H9 (cell line): Measurements from ENCODE around the gene ZNF234. TPM values are rescaled to one million over a fixed set of nuclear protein-coding genes. Genes with fewer than 3 reads are reported as not detected.
"Not testable (repeated sequence)": the region's sequence is repeated elsewhere in the genome, so short reads cannot be mapped to it uniquely, and the experiment has no call there.

ENCODE experiments used
- DNase-seq: peaks from one replicate; pipeline ENCODE4 v3.0.0-alpha.2; 2017
- H2AFZ ChIP-seq: one replicate; pipeline ENCODE4 v1.6.1; 2013; ENCODE audit warnings: mild to moderate bottlenecking, low read length, control low read depth, moderate library complexity
- H2AK5ac ChIP-seq: 2 replicates; pipeline ENCODE4 v1.6.1; 2013; ENCODE audit warnings: low read length, control low read depth, mixed read lengths; ENCODE audit not compliant: insufficient read length
- H2BK120ac ChIP-seq: one replicate; pipeline ENCODE4 v1.6.1; 2013; ENCODE audit warnings: low read depth, mild to moderate bottlenecking, low read length, control low read depth, inconsistent platforms; ENCODE audit not compliant: poor library complexity, severe bottlenecking
- H2BK12ac ChIP-seq: 2 replicates; pipeline ENCODE4 v1.6.1; 2013; ENCODE audit warnings: low read length, control low read depth, mixed read lengths, low read depth; ENCODE audit not compliant: insufficient read length
- H2BK15ac ChIP-seq: 2 replicates; pipeline ENCODE4 v1.6.1; 2013; ENCODE audit warnings: low read depth, low read length, control low read depth
- H2BK20ac ChIP-seq: one replicate; pipeline ENCODE4 v1.6.1; 2013; ENCODE audit warnings: low read depth, mild to moderate bottlenecking, low read length, control low read depth, inconsistent platforms; ENCODE audit not compliant: poor library complexity, severe bottlenecking
- H2BK5ac ChIP-seq: 2 replicates; pipeline ENCODE4 v1.6.1; 2013; ENCODE audit warnings: low read length, control low read depth, mixed read lengths; ENCODE audit not compliant: insufficient read length
- H3K14ac ChIP-seq: 2 replicates; pipeline ENCODE4 v1.6.1; 2013; ENCODE audit warnings: low read length, control low read depth; ENCODE audit not compliant: insufficient read depth
- H3K18ac ChIP-seq: 2 replicates; pipeline ENCODE4 v1.6.1; 2013; ENCODE audit warnings: low read depth, mild to moderate bottlenecking, mixed read lengths, low read length, control low read depth; ENCODE audit not compliant: insufficient read length
- H3K23ac ChIP-seq: 2 replicates; pipeline ENCODE4 v1.6.1; 2013; ENCODE audit warnings: low read length, control low read depth, mixed read lengths, low read depth; ENCODE audit not compliant: insufficient read length
- H3K23me2 ChIP-seq: 2 replicates; pipeline ENCODE4 v1.6.1; 2013; ENCODE audit warnings: low read depth, mild to moderate bottlenecking, mixed read lengths, low read length, control low read depth; ENCODE audit not compliant: insufficient read length, poor library complexity, severe bottlenecking
- H3K27ac ChIP-seq: 2 replicates; pipeline ENCODE4 v1.5.1; 2013; ENCODE audit warnings: low read length, control low read depth, mixed read lengths, low read depth; ENCODE audit not compliant: insufficient read length
- H3K27me3 ChIP-seq: 2 replicates; pipeline ENCODE4 v1.6.1; 2013; ENCODE audit warnings: low read length, control low read depth, inconsistent platforms; ENCODE audit not compliant: insufficient read depth
- H3K4ac ChIP-seq: 2 replicates; pipeline ENCODE4 v1.6.1; 2013; ENCODE audit warnings: low read depth, mild to moderate bottlenecking, control low read depth, inconsistent platforms, low read length, moderate library complexity
- H3K4me1 ChIP-seq: 2 replicates; pipeline ENCODE4 v1.6.1; 2013; ENCODE audit warnings: low read length, control low read depth, inconsistent platforms; ENCODE audit not compliant: insufficient read depth
- H3K4me2 ChIP-seq: 2 replicates; pipeline ENCODE4 v1.6.1; 2013; ENCODE audit warnings: low read length, control low read depth, mixed read lengths; ENCODE audit not compliant: insufficient read length, insufficient read depth
- H3K56ac ChIP-seq: 2 replicates; pipeline ENCODE4 v1.6.1; 2013; ENCODE audit warnings: low read depth, mild to moderate bottlenecking, mixed read lengths, low read length, control low read depth; ENCODE audit not compliant: insufficient read length
- H3K79me1 ChIP-seq: 2 replicates; pipeline ENCODE4 v1.6.1; 2013; ENCODE audit warnings: low read depth, mild to moderate bottlenecking, moderate library complexity, low read length, control low read depth, inconsistent platforms; ENCODE audit not compliant: insufficient read depth, poor library complexity, severe bottlenecking
- H3K79me2 ChIP-seq: 2 replicates; pipeline ENCODE4 v1.6.1; 2013; ENCODE audit warnings: low read length, control low read depth, inconsistent platforms; ENCODE audit not compliant: insufficient read depth
- H3K9ac ChIP-seq: 2 replicates; pipeline ENCODE4 v1.6.1; 2013; ENCODE audit warnings: low read length, control low read depth, mixed read lengths; ENCODE audit not compliant: insufficient read length; ENCODE audit errors: extremely low read depth
- H3K9me3 ChIP-seq: one replicate; pipeline ENCODE4 v1.6.1; 2013; ENCODE audit warnings: low read depth, low read length, inconsistent platforms; ENCODE audit not compliant: control insufficient read depth
- H3T11ph ChIP-seq: one replicate; pipeline ENCODE4 v1.6.1; 2013; ENCODE audit warnings: mild to moderate bottlenecking, low read length, control low read depth, inconsistent platforms
- H4K20me1 ChIP-seq: one replicate; pipeline ENCODE4 v1.6.1; 2013; ENCODE audit not compliant: control insufficient read depth, insufficient read length, insufficient read depth
- H4K5ac ChIP-seq: 2 replicates; pipeline ENCODE4 v1.6.1; 2013; ENCODE audit warnings: low read depth, mild to moderate bottlenecking, mixed read lengths, low read length, control low read depth; ENCODE audit not compliant: insufficient read length
- H4K8ac ChIP-seq: replicated peaks from 2 replicates; pipeline ENCODE4 v1.6.1; 2013; ENCODE audit warnings: low read length, control low read depth, mixed read lengths, low read depth; ENCODE audit not compliant: insufficient read length
- H4K91ac ChIP-seq: 2 replicates; pipeline ENCODE4 v1.6.1; 2013; ENCODE audit warnings: low read depth, mild to moderate bottlenecking, moderate library complexity, mixed read lengths, low read length, control low read depth; ENCODE audit not compliant: insufficient read length
- H3K27ac Mint-ChIP-seq, 3 experiments: 2 replicates in 2 of 3; 3 replicates in 1 of 3; pipeline ENCODE4 v1.8.0; 2020 to 2021; ENCODE audit warnings: mixed read lengths in 3 of 3, mild to moderate bottlenecking in 1 of 3, moderate library complexity in 1 of 3
- H3K27me3 Mint-ChIP-seq: 2 replicates; pipeline ENCODE4 v1.8.0; 2021; ENCODE audit warnings: low read depth, mild to moderate bottlenecking, moderate library complexity, mixed read lengths
- H3K36me3 Mint-ChIP-seq, 3 experiments: 2 replicates in 2 of 3; 3 replicates in 1 of 3; pipeline ENCODE4 v1.8.0; 2020 to 2021; ENCODE audit warnings: low read depth in 3 of 3, mixed read lengths in 3 of 3; ENCODE audit not compliant: insufficient read depth in 1 of 3
- H3K4me1 Mint-ChIP-seq, 2 experiments: 2 replicates each; pipeline ENCODE4 v1.8.0; 2020; ENCODE audit warnings: mixed read lengths in 2 of 2
- H3K4me3 Mint-ChIP-seq, 2 experiments: 2 replicates in 1 of 2; 3 replicates in 1 of 2; pipeline ENCODE4 v1.8.0; 2020 to 2021; ENCODE audit warnings: mild to moderate bottlenecking in 2 of 2, mixed read lengths in 2 of 2, moderate library complexity in 1 of 2
- H3K9me3 Mint-ChIP-seq, 2 experiments: 2 replicates in 1 of 2; 3 replicates in 1 of 2; pipeline ENCODE4 v1.8.0; 2020; ENCODE audit warnings: mild to moderate bottlenecking in 2 of 2, mixed read lengths in 2 of 2, moderate library complexity in 1 of 2
- CTCF ChIP-seq: fragments of 200-600 bp; sonication (generic); conservative IDR thresholded peaks from 3 replicates; pipeline ENCODE4 v1.8.0; 2021; ENCODE audit warnings: antibody characterized with exemption, mild to moderate bottlenecking
- WGBS: extraction: QIAGEN DNeasy Blood & Tissue Kit; methylation state at CpG from one replicate; pipeline ENCODE4 v1.1.7; 2013; ENCODE audit warnings: missing lambda C conversion rate, low lambda C conversion rate, mixed read lengths; ENCODE audit not compliant: insufficient read length; ENCODE audit errors: extremely low coverage; 5-methylcytosine and 5-hydroxymethylcytosine counted together
- total RNA-seq: library from RNA; stranded (reverse); gene quantifications from 2 replicates; pipeline ENCODE4 v1.2.1, GENCODE V29; 2021

The ZNF234 gene
- total RNA-seq, 1 experiment from 2014 or later: 12.4 TPM

GRCh38 chr19:44113784-44114390, 27.5 kb upstream of the ZNF234 start:
- Histone ChIP-seq H2AFZ (no peak overlapping the region), H3K14ac (no peak overlapping the region), H2AK5ac (no peak overlapping the region), H3K23me2 (no peaks in the 10 kb centered on the region), H4K8ac (no peak overlapping the region), H2BK20ac (no peak overlapping the region), H3K9ac (peak overlapping the region; percentile 65), H3K27ac (no peak overlapping the region), H3T11ph (no peak overlapping the region), H3K4me2 (peak overlapping the region; percentile 57), H3K79me1 (peaks cover 2% of the 10 kb centered on the region), H3K18ac (no peak overlapping the region), H3K9me3 (no peaks in the 10 kb centered on the region), H4K20me1 (no peaks in the 10 kb centered on the region), H3K79me2 (no peaks in the 10 kb centered on the region), H4K91ac (no peak overlapping the region), H2BK15ac (no peak overlapping the region), H2BK12ac (no peak overlapping the region), H2BK5ac (no peak overlapping the region), H3K27me3 (no peaks in the 10 kb centered on the region), H4K5ac (no peak overlapping the region), H3K4me1 (no peaks in the 10 kb centered on the region), H3K56ac (no peak overlapping the region), H3K23ac (no peak overlapping the region), H3K4ac (no peak overlapping the region), H2BK120ac (no peak overlapping the region)
- no CpG with 5 or more reads among the region's 18 CpGs for WGBS
- Mint-ChIP-seq H3K4me1 (peaks cover 5 to 14% of the 10 kb centered on the region in 2 experiments), H3K9me3 (peaks cover 24 to 28% of the 10 kb centered on the region in 2 experiments), H3K27ac (peak overlapping the region in 2 of 3 experiments; percentile 65 to 89; a peak in 1 of 7 replicates), H3K36me3 (peaks cover 20 to 45% (median 41%) of the 10 kb centered on the region in 3 experiments), H3K4me3 (peak overlapping the region; percentile 94 to 98), H3K27me3 (no peaks in the 10 kb centered on the region; the same call in 1 of the 2 replicates)
- TF ChIP-seq CTCF: no peak
- peak; percentile 29 for DNase-seq

- WGBS: no CpG with 5 or more reads among the region's 4 CpGs
- not testable (repeated sequence) for H4K8ac ChIP-seq, H3K4me1 ChIP-seq, H3K27ac Mint-ChIP-seq, H2BK5ac ChIP-seq, H2BK120ac ChIP-seq, H3K56ac ChIP-seq, H3K4me2 ChIP-seq, H2AFZ ChIP-seq, H2BK15ac ChIP-seq, H3K9ac ChIP-seq, H4K91ac ChIP-seq, H3K4me3 Mint-ChIP-seq, H3K79me1 ChIP-seq, H3K23ac ChIP-seq, H3K18ac ChIP-seq, H3K27me3 Mint-ChIP-seq, H2BK12ac ChIP-seq, H3K79me2 ChIP-seq, H4K20me1 ChIP-seq, H3K27ac ChIP-seq, H3K9me3 ChIP-seq, H3K23me2 ChIP-seq, H3K4ac ChIP-seq, H3K4me1 Mint-ChIP-seq, DNase-seq, H3K27me3 ChIP-seq, H2BK20ac ChIP-seq, H3T11ph ChIP-seq, H4K5ac ChIP-seq, H3K14ac ChIP-seq, H2AK5ac ChIP-seq
- Mint-ChIP-seq H3K36me3 (peaks cover 61 to 86% (median 78%) of the 10 kb centered on the region in 3 experiments), H3K9me3 (peaks cover 15 to 23% of the 10 kb centered on the region in 2 experiments; a peak in 4 of 5 replicates)
These were observed 20.2 kb upstream of the ZNF234 start for GRCh38 chr19:44121162-44121561.
